ENCODE results near the gene TP53INP2.
A peak's percentile ranks its signal among the peaks of the same experiment; 100 is the strongest.
"Not testable (repeated sequence)": the region's sequence is repeated elsewhere in the genome, so short reads cannot be mapped to it uniquely, and the experiment has no call there.

Gene TP53INP2, protein sequence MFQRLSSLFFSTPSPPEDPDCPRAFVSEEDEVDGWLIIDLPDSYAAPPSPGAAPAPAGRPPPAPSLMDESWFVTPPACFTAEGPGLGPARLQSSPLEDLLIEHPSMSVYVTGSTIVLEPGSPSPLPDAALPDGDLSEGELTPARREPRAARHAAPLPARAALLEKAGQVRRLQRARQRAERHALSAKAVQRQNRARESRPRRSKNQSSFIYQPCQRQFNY

DNA sequence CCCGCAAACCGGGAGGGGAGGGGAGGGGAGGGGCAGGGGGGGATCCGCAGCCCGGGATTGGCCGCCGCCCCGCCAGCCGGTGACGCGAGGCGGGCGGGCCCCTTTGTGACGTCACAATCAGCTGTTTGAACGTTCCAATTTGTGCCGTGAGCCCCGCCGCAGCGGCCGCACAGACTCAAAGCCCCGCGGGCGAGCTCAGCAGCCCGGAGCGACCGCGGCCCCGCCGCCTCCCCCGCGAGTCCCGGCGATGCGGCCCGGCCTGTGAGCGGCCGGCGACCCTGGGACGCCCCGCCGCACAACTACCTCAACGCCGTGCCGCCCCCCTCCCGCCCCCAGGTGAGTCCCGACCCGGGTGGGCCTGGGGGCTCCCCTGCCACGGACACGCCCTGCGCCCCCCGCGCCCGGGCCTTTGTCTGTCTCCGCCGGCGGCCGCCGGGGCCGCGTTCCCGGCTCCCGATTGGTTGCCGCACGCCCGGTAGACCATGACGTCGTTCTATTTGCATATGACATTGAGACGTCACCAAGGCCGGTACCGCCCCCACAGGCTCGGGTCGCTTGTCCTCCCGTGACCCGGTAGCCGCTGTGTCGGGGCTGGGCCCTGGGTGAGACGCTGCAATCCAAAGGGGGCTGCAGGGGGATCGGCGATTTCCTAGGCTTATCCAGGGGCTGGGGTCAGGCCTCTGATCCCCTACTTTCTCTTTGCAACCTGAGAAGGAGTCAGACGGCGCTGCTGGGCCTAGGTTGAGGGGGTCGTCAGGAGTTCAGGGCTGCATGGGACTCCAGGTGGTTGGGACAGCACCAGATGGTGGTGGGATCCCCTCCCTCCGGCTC, at the start of gene TP53INP2:
TP53INP2 (plus strand) TSS at position 168 of the 831 bp plus-strand sequence. CDS start 4,396 bp downstream, outside the sequence.
- Histone ChIP-seq H3K36me3 (ENCODE audit: low read length) (no peaks in the 10 kb centered on the region), H3K27me3 (ENCODE audit: low read length) (no peaks in the 10 kb centered on the region), H2AFZ (ENCODE audit: low read depth, low read length, severe bottlenecking) (peak within 1 kb of the TSS; percentile 94), H3K9me2 (replicated peaks; ENCODE audit: insufficient read depth, low read length) (no peaks in the 10 kb centered on the region), H3K9me3 (ENCODE audit: insufficient read depth, low read length) (no peaks in the 10 kb centered on the region), H4K20me1 (ENCODE audit: low read depth, low read length) (no peaks in the 10 kb centered on the region), H3K79me2 (ENCODE audit: insufficient read depth, low read length) (no peaks in the 10 kb centered on the region), H3K27ac (ENCODE audit: low read depth, low read length) (0 out of 2 replicates have a peak within 1 kb of the TSS, but pooled peaks have one; percentile 1), H3F3A (ENCODE audit: insufficient read depth) (peaks cover 13% of the 10 kb centered on the region), H3K4me2 (ENCODE audit: low read depth, low read length, poor library complexity, severe bottlenecking) (peak within 1 kb of the TSS; percentile 92), H3K4me3 (ENCODE audit: insufficient read depth, low read length, poor library complexity, severe bottlenecking) (peak within 1 kb of the TSS; percentile 73), H3K9ac (ENCODE audit: low read length) (peak within 1 kb of the TSS; percentile 64)
- no peak for TF ChIP-seq EZH2phosphoT487 (conservative IDR thresholded peaks at IDR 0.05; ENCODE audit: low read length)
- TF ChIP-seq, protein P1, sequence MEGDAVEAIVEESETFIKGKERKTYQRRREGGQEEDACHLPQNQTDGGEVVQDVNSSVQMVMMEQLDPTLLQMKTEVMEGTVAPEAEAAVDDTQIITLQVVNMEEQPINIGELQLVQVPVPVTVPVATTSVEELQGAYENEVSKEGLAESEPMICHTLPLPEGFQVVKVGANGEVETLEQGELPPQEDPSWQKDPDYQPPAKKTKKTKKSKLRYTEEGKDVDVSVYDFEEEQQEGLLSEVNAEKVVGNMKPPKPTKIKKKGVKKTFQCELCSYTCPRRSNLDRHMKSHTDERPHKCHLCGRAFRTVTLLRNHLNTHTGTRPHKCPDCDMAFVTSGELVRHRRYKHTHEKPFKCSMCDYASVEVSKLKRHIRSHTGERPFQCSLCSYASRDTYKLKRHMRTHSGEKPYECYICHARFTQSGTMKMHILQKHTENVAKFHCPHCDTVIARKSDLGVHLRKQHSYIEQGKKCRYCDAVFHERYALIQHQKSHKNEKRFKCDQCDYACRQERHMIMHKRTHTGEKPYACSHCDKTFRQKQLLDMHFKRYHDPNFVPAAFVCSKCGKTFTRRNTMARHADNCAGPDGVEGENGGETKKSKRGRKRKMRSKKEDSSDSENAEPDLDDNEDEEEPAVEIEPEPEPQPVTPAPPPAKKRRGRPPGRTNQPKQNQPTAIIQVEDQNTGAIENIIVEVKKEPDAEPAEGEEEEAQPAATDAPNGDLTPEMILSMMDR (IDR thresholded peaks at IDR 0.05; ENCODE audit: insufficient read depth, low read length, poor library complexity, severe bottlenecking): no peak

DNA sequence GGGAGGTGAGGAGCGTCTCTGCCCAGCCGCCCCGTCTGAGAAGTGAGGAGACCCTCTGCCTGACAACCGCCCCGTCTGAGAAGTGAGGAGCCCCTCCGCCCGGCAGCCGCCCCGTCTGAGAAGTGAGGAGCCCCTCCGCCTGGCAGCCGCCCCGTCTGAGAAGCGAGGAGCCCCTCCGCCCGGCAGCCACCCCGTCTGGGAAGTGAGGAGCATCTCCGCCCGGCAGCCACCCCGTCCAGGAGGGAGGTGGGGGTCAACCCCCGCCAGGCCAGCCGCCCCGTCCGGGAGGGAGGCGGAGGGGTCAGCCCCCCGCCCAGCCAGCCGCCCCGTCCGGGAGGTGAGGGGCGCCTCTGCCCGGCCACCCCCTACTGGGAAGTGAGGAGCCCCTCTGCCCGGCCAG, 45.5 kb upstream of the TP53INP2 start:
- H3K79me2 ChIP-seq (ENCODE audit: insufficient read depth, low read length); H4K20me1 ChIP-seq (ENCODE audit: low read depth, low read length); H3K4me3 ChIP-seq (ENCODE audit: insufficient read depth, low read length, poor library complexity, severe bottlenecking); H3K9me3 ChIP-seq (ENCODE audit: insufficient read depth, low read length); H3F3A ChIP-seq (ENCODE audit: insufficient read depth); H3K27me3 ChIP-seq (ENCODE audit: low read length); H2AFZ ChIP-seq (ENCODE audit: low read depth, low read length, severe bottlenecking); H3K9ac ChIP-seq (ENCODE audit: low read length); H3K9me2 ChIP-seq (replicated peaks; ENCODE audit: insufficient read depth, low read length); H3K4me2 ChIP-seq (ENCODE audit: low read depth, low read length, poor library complexity, severe bottlenecking); H3K27ac ChIP-seq (ENCODE audit: low read depth, low read length); H3K36me3 ChIP-seq (ENCODE audit: low read length): not testable (repeated sequence)

DNA sequence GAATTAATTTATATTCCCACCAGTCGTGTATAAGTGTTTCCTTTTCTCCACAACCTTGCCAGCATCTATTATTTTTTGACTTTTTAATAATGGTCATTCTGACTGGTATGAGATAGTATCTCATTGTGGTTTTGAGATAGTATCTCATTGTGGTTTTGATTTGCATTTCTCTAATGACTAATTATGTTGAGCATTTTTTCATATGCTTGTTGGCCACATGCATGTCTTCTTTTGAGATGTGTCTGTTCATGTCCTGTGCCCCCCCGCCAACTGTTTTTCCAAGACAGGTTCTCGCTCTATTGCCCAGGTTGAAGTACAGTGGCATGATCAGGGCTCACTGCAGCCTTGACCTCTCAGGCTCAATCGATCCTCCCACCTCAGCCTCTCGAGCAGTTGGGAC, 42.3 kb upstream of the TP53INP2 start:
- H3K9me2 ChIP-seq (replicated peaks; ENCODE audit: insufficient read depth, low read length); H3K79me2 ChIP-seq (ENCODE audit: insufficient read depth, low read length); H2AFZ ChIP-seq (ENCODE audit: low read depth, low read length, severe bottlenecking); H4K20me1 ChIP-seq (ENCODE audit: low read depth, low read length); H3K9ac ChIP-seq (ENCODE audit: low read length); H3K27me3 ChIP-seq (ENCODE audit: low read length); H3F3A ChIP-seq (ENCODE audit: insufficient read depth); H3K4me2 ChIP-seq (ENCODE audit: low read depth, low read length, poor library complexity, severe bottlenecking); H3K27ac ChIP-seq (ENCODE audit: low read depth, low read length); H3K4me3 ChIP-seq (ENCODE audit: insufficient read depth, low read length, poor library complexity, severe bottlenecking); H3K9me3 ChIP-seq (ENCODE audit: insufficient read depth, low read length); H3K36me3 ChIP-seq (ENCODE audit: low read length): not testable (repeated sequence)

DNA sequence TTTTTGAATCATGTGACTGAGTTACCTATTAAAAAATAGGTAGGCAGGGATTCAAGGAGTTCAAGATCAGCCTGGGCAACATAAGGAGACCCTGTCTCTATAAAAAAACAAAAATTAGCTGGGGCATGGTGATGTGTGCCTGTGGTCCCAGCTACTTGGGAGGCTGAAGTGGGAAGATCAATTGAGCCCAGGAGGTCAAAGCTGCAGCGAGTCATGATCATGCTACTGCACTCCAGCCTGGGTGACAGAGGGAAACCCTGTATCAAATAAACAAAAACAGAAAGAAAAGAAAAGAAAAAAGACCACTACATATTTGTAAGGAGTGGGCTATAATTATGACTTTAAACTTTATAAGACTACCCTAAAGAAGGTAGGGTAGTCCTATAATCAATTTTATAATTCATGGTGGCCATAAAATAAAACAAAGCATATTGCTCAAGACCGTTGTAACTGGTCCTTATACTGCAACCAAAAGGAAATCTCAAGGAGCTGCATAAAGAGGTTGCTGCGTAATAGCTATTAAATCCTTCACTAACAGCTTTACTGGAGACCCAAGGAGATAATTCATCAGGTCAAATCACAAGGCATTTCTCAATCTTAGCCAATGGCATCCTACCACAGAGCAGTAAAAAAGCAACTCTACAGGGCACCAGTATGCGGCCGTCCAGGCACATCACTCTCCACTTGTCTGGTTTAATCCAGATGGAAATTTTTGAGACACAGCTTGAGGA, 40.8 kb upstream of the TP53INP2 start:
- no peak for TF ChIP-seq EZH2phosphoT487 (conservative IDR thresholded peaks at IDR 0.05; ENCODE audit: low read length)
- TF ChIP-seq, protein P1 (IDR thresholded peaks at IDR 0.05; ENCODE audit: insufficient read depth, low read length, poor library complexity, severe bottlenecking): no peak
- H2AFZ ChIP-seq (ENCODE audit: low read depth, low read length, severe bottlenecking): no peak overlapping the region
- H3K27me3 ChIP-seq (ENCODE audit: low read length): no peaks in the 10 kb centered on the region
- H4K20me1 ChIP-seq (ENCODE audit: low read depth, low read length): no peaks in the 10 kb centered on the region
- no peaks in the 10 kb centered on the region for H3K36me3 ChIP-seq (ENCODE audit: low read length)
- no peaks in the 10 kb centered on the region for H3F3A ChIP-seq (ENCODE audit: insufficient read depth)
- H3K4me3 ChIP-seq (ENCODE audit: insufficient read depth, low read length, poor library complexity, severe bottlenecking): no peak overlapping the region
- no peak overlapping the region for H3K27ac ChIP-seq (ENCODE audit: low read depth, low read length)
- H3K4me2 ChIP-seq (ENCODE audit: low read depth, low read length, poor library complexity, severe bottlenecking): no peak overlapping the region
- no peaks in the 10 kb centered on the region; the same call in 1 of the 2 replicates for H3K79me2 ChIP-seq (ENCODE audit: insufficient read depth, low read length)
- no peaks in the 10 kb centered on the region for H3K9me2 ChIP-seq (replicated peaks; ENCODE audit: insufficient read depth, low read length)
- H3K9ac ChIP-seq (ENCODE audit: low read length): no peak overlapping the region
- H3K9me3 ChIP-seq (ENCODE audit: insufficient read depth, low read length): no peaks in the 10 kb centered on the region

DNA sequence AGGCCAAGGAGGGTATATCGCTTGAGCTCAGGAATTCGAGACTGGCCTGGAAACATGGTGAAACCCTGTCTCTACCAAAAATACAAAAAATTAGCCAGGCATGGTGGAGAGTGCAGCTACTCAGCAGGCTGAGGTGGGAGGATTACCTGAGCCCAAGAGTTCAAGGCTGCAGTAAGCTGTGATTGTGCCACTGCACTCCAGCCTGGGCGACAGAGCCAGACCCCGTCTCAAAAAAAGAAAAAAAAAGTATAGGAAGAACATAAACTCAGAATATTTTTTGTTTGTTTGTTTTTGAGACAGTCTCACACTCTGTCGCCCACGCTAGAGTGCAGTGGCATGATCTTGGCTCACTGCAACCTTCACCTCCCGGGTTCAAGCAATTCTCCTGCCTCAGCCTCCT, 39.4 kb upstream of the TP53INP2 start:
- not testable (repeated sequence) for H3K4me2 ChIP-seq (ENCODE audit: low read depth, low read length, poor library complexity, severe bottlenecking)

More for the DNA sequence above, 39.4 kb upstream of the TP53INP2 start:
- not testable (repeated sequence) for H3F3A ChIP-seq (ENCODE audit: insufficient read depth); H3K36me3 ChIP-seq (ENCODE audit: low read length); H3K27ac ChIP-seq (ENCODE audit: low read depth, low read length); H3K9ac ChIP-seq (ENCODE audit: low read length); H3K4me3 ChIP-seq (ENCODE audit: insufficient read depth, low read length, poor library complexity, severe bottlenecking); H3K27me3 ChIP-seq (ENCODE audit: low read length); H4K20me1 ChIP-seq (ENCODE audit: low read depth, low read length); H2AFZ ChIP-seq (ENCODE audit: low read depth, low read length, severe bottlenecking); H3K9me2 ChIP-seq (replicated peaks; ENCODE audit: insufficient read depth, low read length); H3K9me3 ChIP-seq (ENCODE audit: insufficient read depth, low read length); H3K79me2 ChIP-seq (ENCODE audit: insufficient read depth, low read length)

Data from SU-DHL-6 (cell line).